GM13977 (cell line): Measurements from ENCODE around the gene FKBP2.

Experiments used
- DNase-seq: peaks from one replicate; pipeline ENCODE4 v3.0.0; 2012; ENCODE audit warnings: low spot score
- CTCF ChIP-seq: IDR thresholded peaks from 2 replicates; pipeline ENCODE4 v1.5.1; 2012; ENCODE audit warnings: mild to moderate bottlenecking, control low read depth; ENCODE audit not compliant: insufficient read depth; ENCODE audit errors: extremely low read depth, missing control alignments
- in situ Hi-C: fragments of 300-500 bp; cut with MboI; formaldehyde crosslinking; loops from one replicate; pipeline ENCODE4 v1.12.0; 2022; ENCODE audit warnings: low sequenced_read_pairs, low pct_unique_long_range_greater_than_20kb, mixed read lengths, inconsistent platforms; ENCODE audit not compliant: unreplicated experiment

The FKBP2 gene

GRCh38 chr11:64248578-64248977, 7.7 kb downstream of the FKBP2 start:
- DNase-seq, result no peak
- in situ Hi-C loops, result no loop called here
- TF ChIP-seq CTCF, result no peak

DNA sequence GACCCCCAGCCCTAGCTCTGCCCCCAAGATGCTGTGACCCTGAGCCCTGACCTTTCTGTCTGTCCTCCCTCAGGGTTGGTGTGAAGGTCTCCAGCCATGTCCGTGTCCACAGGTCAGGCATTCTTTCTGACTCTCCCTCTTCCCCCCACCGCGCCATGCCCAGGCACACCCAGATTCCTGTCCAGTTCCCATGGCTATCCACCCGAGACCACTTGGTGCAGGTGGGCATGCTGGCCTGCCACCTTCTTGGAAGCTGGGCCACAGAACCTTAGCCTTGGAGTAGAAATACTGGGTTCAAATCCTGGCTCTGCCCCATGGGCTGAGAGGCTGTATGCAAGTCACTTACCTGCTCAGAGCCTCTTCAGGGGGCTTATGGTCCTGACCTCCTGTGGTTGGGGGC, 8.1 kb downstream of the FKBP2 start:
- no peak for TF ChIP-seq CTCF

DNA sequence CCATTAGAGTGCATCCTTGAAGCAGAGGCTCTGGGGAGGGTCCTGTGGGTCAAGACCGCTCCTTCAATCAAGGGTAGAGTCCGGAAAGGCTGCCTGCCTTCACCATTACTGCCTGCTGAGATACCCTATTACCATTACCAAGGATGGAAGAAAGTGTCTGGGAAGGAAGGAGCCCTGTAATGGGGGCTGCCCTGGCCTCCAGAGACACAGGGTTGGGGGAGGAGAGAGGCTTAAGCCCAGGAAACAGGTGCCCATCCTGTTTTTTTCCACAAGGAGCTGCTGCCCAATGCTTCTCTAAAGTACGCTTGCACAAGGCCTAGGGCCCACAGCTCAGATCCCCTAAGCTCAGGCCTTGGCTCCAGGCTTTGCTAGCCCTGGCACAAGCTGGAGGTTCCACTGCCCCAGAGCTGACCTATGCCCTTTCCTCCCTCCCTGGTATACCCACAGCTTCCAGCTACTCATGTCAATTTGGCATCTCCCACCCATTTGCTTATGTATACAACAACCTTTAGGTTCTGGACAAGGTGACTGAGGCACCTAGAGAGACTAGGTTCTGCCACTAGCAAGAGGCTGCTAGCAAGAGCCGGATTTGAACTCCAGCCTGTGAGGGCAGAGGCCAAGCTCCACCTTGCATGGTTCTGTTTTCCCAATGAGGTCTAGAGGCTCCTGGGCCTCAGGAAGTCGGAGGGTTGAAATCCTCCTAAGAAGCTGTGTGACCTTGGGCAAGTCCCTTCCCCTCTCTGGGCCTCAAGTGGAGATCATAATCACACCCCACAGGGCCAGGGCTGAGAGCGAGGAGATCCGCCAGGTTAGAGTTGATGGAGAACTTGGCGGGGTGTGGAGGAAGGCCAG, 8.9 kb downstream of the FKBP2 start:
- in situ Hi-C loops, result no loop called here
- DNase-seq, result no peak
- no peak for TF ChIP-seq CTCF

More for the DNA sequence above, 8.1 kb downstream of the FKBP2 start:
- in situ Hi-C loops, result no loop called here
- DNase-seq, result no peak

DNA sequence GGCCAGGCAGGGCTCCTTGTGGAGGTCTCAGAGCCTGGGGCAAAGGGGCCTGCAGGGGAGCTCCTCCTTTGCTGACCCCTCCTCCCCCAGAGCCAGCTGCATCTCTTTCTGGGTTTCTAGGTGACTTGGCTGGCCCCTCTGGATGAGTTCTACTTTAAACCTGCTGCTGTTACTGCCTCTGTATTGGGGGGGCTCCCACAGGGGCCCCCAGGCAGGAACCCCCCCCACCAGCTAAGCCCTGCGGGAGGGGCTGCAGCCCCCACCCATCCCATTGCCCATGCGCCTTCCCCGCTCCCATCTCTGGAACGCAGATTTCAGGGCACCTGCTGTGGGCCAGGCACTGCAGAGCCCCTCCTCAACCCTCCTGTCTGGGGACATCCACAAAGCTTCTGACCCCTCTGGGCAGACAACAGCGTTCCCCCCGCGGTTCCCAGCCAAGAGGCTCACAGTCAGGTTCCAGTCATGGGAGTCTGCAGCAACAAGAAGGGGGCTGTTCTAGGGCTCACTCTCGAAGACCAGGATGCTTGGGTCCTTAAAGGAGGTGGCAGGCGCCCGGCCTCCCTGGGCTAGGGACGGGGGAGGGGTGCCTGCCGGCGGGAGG, 9.6 kb downstream of the FKBP2 start:
- in situ Hi-C loops, result no loop called here
- TF ChIP-seq CTCF, result no peak
- DNase-seq, result peak; percentile 29

GRCh38 chr11:64251016-64251752, 10.3 kb downstream of the FKBP2 start, which contains the start of gene PLCB3:
PLCB3 (plus strand) TSS chr11:64251530; CDS start chr11:64251650, 120 bp downstream.
- TF ChIP-seq CTCF, result peak; percentile 73
- in situ Hi-C loops, result no loop called here
- DNase-seq, result peak; percentile 96

GRCh38 chr11:64251753-64252002, 10.8 kb downstream of the FKBP2 start:
- TF ChIP-seq CTCF, result no peak
- DNase-seq, result no peak
- in situ Hi-C loops, result no loop called here
